K562 (cell line): ENCODE measurements around the gene C12orf43. TPM values are rescaled to one million over a fixed set of nuclear protein-coding genes. Genes with fewer than 3 reads are reported as not detected.
A peak's percentile ranks its signal among the peaks of the same experiment; 100 is the strongest.

Source experiments
- CREB1 ChIP-seq, 2 experiments: sonication (generic) in 1 of 2; formaldehyde crosslinking in 1 of 2; IDR thresholded peaks; 2 replicates each; pipeline versions ENCODE4 v1.6.1 to v1.8.0; 2012 to 2022; ENCODE audit warnings: inconsistent platforms in 1 of 2, mild to moderate bottlenecking in 1 of 2, missing genetic modification reagents in 1 of 2, moderate library complexity in 1 of 2
- DLX4 ChIP-seq: fragments of 250-450 bp; sonication (Bioruptor Pico); IDR thresholded peaks from 2 replicates; pipeline ENCODE4 v1.6.1; 2021; ENCODE audit warnings: mild to moderate bottlenecking
- DNMT1 ChIP-seq: fragments of 450-650 bp; IDR thresholded peaks from 2 replicates; pipeline ENCODE4 v1.6.1; 2016; ENCODE audit warnings: antibody characterized with exemption, mild to moderate bottlenecking
- EP400 ChIP-seq: fragments of 450-650 bp; IDR thresholded peaks from 2 replicates; pipeline ENCODE4 v1.6.1; 2017; ENCODE audit warnings: antibody characterized with exemption, mild to moderate bottlenecking, moderate library complexity
- ESRRA ChIP-seq: fragments of 450-650 bp; IDR thresholded peaks from 2 replicates; pipeline ENCODE4 v1.6.1; 2014; ENCODE audit warnings: low read depth, mild to moderate bottlenecking, moderate library complexity, borderline replicate concordance
- HDAC2 ChIP-seq: fragments of 450-650 bp; IDR thresholded peaks from 2 replicates; pipeline ENCODE4 v1.6.1; 2016; ENCODE audit warnings: mild to moderate bottlenecking
- JUND ChIP-seq, 2 experiments: IDR thresholded peaks; 2 replicates in 1 of 2; 3 replicates in 1 of 2; pipeline ENCODE4 v1.6.1; 2011; ENCODE audit warnings: borderline replicate concordance in 2 of 2, low read depth in 2 of 2, low read length in 2 of 2, improper control_type of control experiment in 1 of 2, missing biosample characterization in 1 of 2, missing genetic modification characterization in 1 of 2, missing genetic modification reagents in 1 of 2
- KLF6 ChIP-seq: fragments of 250-450 bp; sonication (Bioruptor Pico); IDR thresholded peaks from 2 replicates; pipeline ENCODE4 v1.4.0; 2020; ENCODE audit warnings: mild to moderate bottlenecking, moderate library complexity, borderline replicate concordance
- NFRKB ChIP-seq: fragments of 450-650 bp; IDR thresholded peaks from 2 replicates; pipeline ENCODE4 v1.6.1; 2016; ENCODE audit warnings: low read depth
- NFXL1 ChIP-seq: fragments of 450-650 bp; formaldehyde crosslinking; IDR thresholded peaks from 2 replicates; pipeline ENCODE4 v1.4.0; 2021; ENCODE audit warnings: mild to moderate bottlenecking
- POLR2H ChIP-seq: IDR thresholded peaks from 2 replicates; pipeline ENCODE4 v1.6.1; 2016; ENCODE audit warnings: missing genetic modification characterization, low read depth, mild to moderate bottlenecking, control low read depth, missing compliant biosample characterization, moderate library complexity
- PREB ChIP-seq: sonication (generic); formaldehyde crosslinking; IDR thresholded peaks from 2 replicates; pipeline ENCODE4 v1.8.1; 2023; ENCODE audit warnings: mild to moderate bottlenecking, missing genetic modification reagents
- RBFOX2 ChIP-seq: fragments of 200-400 bp; formaldehyde crosslinking; IDR thresholded peaks from 2 replicates; pipeline ENCODE4 v1.6.1; 2017; ENCODE audit warnings: low read depth, mild to moderate bottlenecking, low read length, moderate library complexity
- RFX7 ChIP-seq: fragments of 250-450 bp; sonication (Bioruptor Pico); IDR thresholded peaks from 2 replicates; pipeline ENCODE4 v1.5.1; 2021; ENCODE audit warnings: mild to moderate bottlenecking
- TAF7 ChIP-seq: fragments of 450-650 bp; IDR thresholded peaks from 2 replicates; pipeline ENCODE4 v1.6.1; 2016; ENCODE audit warnings: missing genetic modification characterization, missing compliant biosample characterization
- TEAD1 ChIP-seq, 2 experiments: fragments of 450-650 bp in 1 of 2; sonication (generic) in 1 of 2; formaldehyde crosslinking; IDR thresholded peaks; 2 replicates each; pipeline versions ENCODE4 v1.4.0 to v1.8.0; 2020 to 2022; ENCODE audit warnings: mild to moderate bottlenecking in 2 of 2, missing genetic modification reagents in 1 of 2
- ZBTB2 ChIP-seq: fragments of 450-650 bp; IDR thresholded peaks from 2 replicates; pipeline ENCODE4 v1.6.1; 2016; ENCODE audit warnings: antibody characterized with exemption
- ZBTB49 ChIP-seq: sonication (generic); formaldehyde crosslinking; IDR thresholded peaks from 2 replicates; pipeline ENCODE4 v1.8.0; 2022; ENCODE audit warnings: missing genetic modification reagents, mild to moderate bottlenecking, borderline replicate concordance
- ZFP30 ChIP-seq: fragments of 250-450 bp; sonication (Bioruptor Pico); IDR thresholded peaks from 2 replicates; pipeline ENCODE4 v1.8.0; 2022; ENCODE audit warnings: moderate library complexity, mild to moderate bottlenecking, inconsistent platforms, borderline replicate concordance
- ZNF133 ChIP-seq: fragments of 250-450 bp; sonication (Bioruptor Pico); IDR thresholded peaks from 2 replicates; pipeline ENCODE4 v1.4.0; 2020; ENCODE audit warnings: mild to moderate bottlenecking
- ZNF282 ChIP-seq: sonication (generic); formaldehyde crosslinking; IDR thresholded peaks from 2 replicates; pipeline ENCODE4 v1.8.1; 2023; ENCODE audit warnings: missing genetic modification reagents
- ZNF76 ChIP-seq: fragments of 250-450 bp; sonication (Bioruptor Pico); IDR thresholded peaks from 2 replicates; pipeline ENCODE4 v1.4.0; 2020; ENCODE audit warnings: mild to moderate bottlenecking, moderate library complexity, borderline replicate concordance
- ZNF780A ChIP-seq: fragments of 250-450 bp; sonication (Bioruptor Pico); IDR thresholded peaks from 2 replicates; pipeline ENCODE4 v1.5.0; 2021; ENCODE audit warnings: mild to moderate bottlenecking
- ZSCAN32 ChIP-seq: fragments of 450-650 bp; formaldehyde crosslinking; IDR thresholded peaks from 2 replicates; pipeline ENCODE4 v1.4.0; 2020; ENCODE audit warnings: mild to moderate bottlenecking, moderate library complexity
- polyA plus RNA-seq, 8 experiments: library from polyadenylated mRNA; depleted of rRNA in 4 of 8; stranded (reverse) in 5 of 8; unstranded in 3 of 8; fragments of >200 nt; fragmentation: Nextera tagmentation in 2 of 8; fragmentation: Illumina TruSeq in 1 of 8; extraction: Ambion mirVana in 2 of 8; extraction: Trizol in 1 of 8; gene quantifications; 2 replicates each; pipeline versions ENCODE4 v1.2.1 to v1.2.3, GENCODE V29; 2011 to 2014; ENCODE audit warnings: inconsistent platforms in 1 of 8, missing spikeins in 1 of 8
- total RNA-seq, 7 experiments: library from RNA; depleted of rRNA in 6 of 7; stranded (reverse); fragments of >200 nt in 6 of 7; fragmentation: Illumina TruSeq in 2 of 7; extraction: Trizol in 2 of 7; gene quantifications; 2 replicates each; pipeline versions ENCODE4 v1.2.1 to v1.2.3, GENCODE V29; 2011 to 2021; ENCODE audit warnings: low replicate concordance in 1 of 7

Gene C12orf43
- total and polyA plus RNA-seq, 9 of the 15 experiments (the other 6 are each of a cell fraction or from before 2014, with no cell fraction given): 4.3 to 22.2 (median 16.8) TPM

GRCh38 chr12:121005346-121005815 lies 10.9 kb downstream of the C12orf43 start (continued):
- TF ChIP-seq CREB1 (IDR thresholded peaks at IDR 0.05) (no peak), CREB1 (CRISPR knock-in tag; IDR thresholded peaks at IDR 0.05) (peak; percentile 52; the same call in 1 of the 2 replicates), DNMT1 (no peak), ZNF780A (no peak), DLX4 (no peak), ZSCAN32 (CRISPR knock-in tag) (no peak), TAF7 (tag) (no peak), TEAD1 (CRISPR knock-in tag; IDR thresholded peaks at IDR 0.05) (peak in 1 of 2 experiments; percentile 65; a peak in 1 of 4 replicates), ZNF282 (no peak), ZFP30 (CRISPR knock-in tag) (no peak), NFXL1 (no peak), HDAC2 (peak; percentile 73), RBFOX2 (no peak), NFRKB (no peak), JUND (IDR thresholded peaks at IDR 0.05; ENCODE audit: borderline replicate concordance, low read depth, low read length) (peak; percentile 41; the same call in 1 of the 2 replicates), JUND (tag; IDR thresholded peaks at IDR 0.05; ENCODE audit: borderline replicate concordance, low read depth, low read length) (no peak), ZNF133 (CRISPR knock-in tag) (no peak), PREB (CRISPR knock-in tag) (0 out of 2 replicates have a peak, but pooled peaks have one; percentile 71), ESRRA (peak; percentile 29; the same call in 1 of the 2 replicates), KLF6 (CRISPR knock-in tag) (no peak), ZBTB49 (CRISPR knock-in tag) (no peak), ZBTB2 (no peak), EP400 (no peak), ZNF76 (no peak), POLR2H (tag) (no peak), RFX7 (CRISPR knock-in tag) (no peak)
